Caco-2 (cell line): Measurements from ENCODE around the gene LRRC3B. TPM values are rescaled to one million over a fixed set of nuclear protein-coding genes. Genes with fewer than 3 reads are reported as not detected.

Experiments
- BruUV-seq: library from RNA; stranded (reverse); fragments of 400-500 nt; replicated peaks from 2 replicates; lab custom pipeline; 2021; lab: Mats Ljungman, UMichigan
- CTCF ChIA-PET: fragments of 300-600 bp; sonication (Branson Sonifier 250); formaldehyde crosslinking; loops from one replicate; lab custom pipeline; 2022; ENCODE audit warnings: antibody characterized with exemption; lab: Charles Lee
- POLR2A ChIA-PET: fragments of 300-600 bp; sonication (Branson Sonifier 250); formaldehyde crosslinking; loops from one replicate; lab custom pipeline; 2022; ENCODE audit warnings: antibody characterized with exemption; lab: Charles Lee
- DNase-seq, 2 experiments: peaks; one replicate each; pipeline versions ENCODE4 v3.0.0 to v3.0.0-alpha.2; 2020 to 2022
- H3K27me3 ChIP-seq: replicated peaks from 2 replicates; pipeline ENCODE4 v1.6.0; 2011; ENCODE audit warnings: low read length; ENCODE audit not compliant: control insufficient read depth, insufficient read depth
- H3K36me3 ChIP-seq: 2 replicates; pipeline ENCODE4 v1.5.1; 2011; ENCODE audit warnings: low read length; ENCODE audit not compliant: control insufficient read depth, insufficient read depth
- H3K4me1 ChIP-seq: fragments of 250-450 bp; sonication (Bioruptor Pico); 2 replicates; pipeline ENCODE4 v1.5.1; 2020; ENCODE audit warnings: mild to moderate bottlenecking
- H3K4me3 ChIP-seq: 2 replicates; pipeline ENCODE4 v1.5.1; 2011; ENCODE audit warnings: low read depth, mild to moderate bottlenecking, control low read depth, low read length
- H3K9me3 ChIP-seq: fragments of 250-450 bp; sonication (Bioruptor Pico); 2 replicates; pipeline ENCODE4 v1.5.1; 2020; ENCODE audit warnings: mild to moderate bottlenecking, moderate library complexity
- H3K27ac Mint-ChIP-seq: one replicate; pipeline ENCODE4 v1.8.0; 2022; ENCODE audit warnings: mixed read lengths; ENCODE audit not compliant: unreplicated experiment
- H3K27me3 Mint-ChIP-seq: one replicate; pipeline ENCODE4 v1.8.0; 2022; ENCODE audit warnings: mixed read lengths; ENCODE audit not compliant: insufficient read depth, unreplicated experiment
- H3K36me3 Mint-ChIP-seq: one replicate; pipeline ENCODE4 v1.8.0; 2022; ENCODE audit warnings: mild to moderate bottlenecking, mixed read lengths; ENCODE audit not compliant: insufficient read depth, unreplicated experiment
- H3K4me1 Mint-ChIP-seq: one replicate; pipeline ENCODE4 v1.8.0; 2022; ENCODE audit warnings: low read depth, mixed read lengths; ENCODE audit not compliant: unreplicated experiment
- H3K4me3 Mint-ChIP-seq: one replicate; pipeline ENCODE4 v1.8.0; 2022; ENCODE audit warnings: mild to moderate bottlenecking, moderate library complexity, mixed read lengths; ENCODE audit not compliant: unreplicated experiment
- H3K9me3 Mint-ChIP-seq: one replicate; pipeline ENCODE4 v1.8.0; 2022; ENCODE audit warnings: mixed read lengths; ENCODE audit not compliant: unreplicated experiment
- intact Hi-C: fragments of 100-400 bp; cut with micrococcal nuclease; formaldehyde crosslinking; loops from one replicate; pipeline ENCODE4 v1.10.0; 2022; ENCODE audit not compliant: unreplicated experiment
- total RNA-seq: library from RNA; stranded (reverse); gene quantifications from 2 replicates; pipeline ENCODE4 v1.2.3, GENCODE V29; 2022
- TF ChIP-seq, protein P1 (sequence below), 2 experiments: fragments of 200-600 bp in 1 of 2; IDR thresholded peaks; 1 replicate in 1 of 2; 2 replicates in 1 of 2; pipeline versions ENCODE4 v1.5.1 to v1.8.0; 2011 to 2022; ENCODE audit warnings: antibody characterized with exemption in 1 of 2, control low read depth in 1 of 2, inconsistent platforms in 1 of 2, low read depth in 1 of 2, low read length in 1 of 2, mild to moderate bottlenecking in 1 of 2, moderate library complexity in 1 of 2; ENCODE audit not compliant: insufficient read depth in 1 of 2, severe bottlenecking in 1 of 2, unreplicated experiment in 1 of 2

The LRRC3B gene
- total RNA-seq, 1 experiment from 2014 or later: not detected

DNA sequence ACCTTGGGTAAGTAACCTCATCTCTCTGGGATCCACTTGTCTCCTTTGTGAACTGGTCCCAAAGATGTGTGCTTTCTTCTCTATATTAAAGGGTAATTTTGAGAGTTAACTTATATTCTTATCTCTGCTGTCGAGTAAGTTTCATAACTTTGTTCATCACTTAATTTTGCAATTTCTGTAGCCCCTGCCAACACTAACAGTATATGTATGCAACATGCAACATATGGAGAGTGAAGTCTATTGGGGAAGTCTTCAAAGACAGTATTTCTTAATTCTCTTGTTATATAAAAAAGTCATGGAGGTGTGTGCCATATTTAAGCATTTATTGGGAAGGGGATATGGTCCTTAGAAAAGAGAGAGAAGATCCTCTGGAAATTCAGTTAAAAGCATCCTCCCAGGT, 85.9 kb downstream of the LRRC3B start:
- no peak for DNase-seq
- Mint-ChIP-seq H3K27me3 (no peaks in the 10 kb centered on the region), H3K4me1 (no peaks in the 10 kb centered on the region), H3K27ac (no peak overlapping the region), H3K9me3 (no peaks in the 10 kb centered on the region), H3K4me3 (no peak overlapping the region), H3K36me3 (no peaks in the 10 kb centered on the region)
- no peaks in the 10 kb centered on the region for H3K4me1 ChIP-seq
- intact Hi-C loops: no loop called here
- ChIA-PET CTCF (no interaction called here), POLR2A (no interaction called here)
- no peak overlapping the region for H3K4me3 ChIP-seq
- no peaks in the 10 kb centered on the region for H3K27me3 ChIP-seq
- no peaks in the 10 kb centered on the region for H3K36me3 ChIP-seq
- no peaks in the 10 kb centered on the region for H3K9me3 ChIP-seq
- TF ChIP-seq, protein P1, sequence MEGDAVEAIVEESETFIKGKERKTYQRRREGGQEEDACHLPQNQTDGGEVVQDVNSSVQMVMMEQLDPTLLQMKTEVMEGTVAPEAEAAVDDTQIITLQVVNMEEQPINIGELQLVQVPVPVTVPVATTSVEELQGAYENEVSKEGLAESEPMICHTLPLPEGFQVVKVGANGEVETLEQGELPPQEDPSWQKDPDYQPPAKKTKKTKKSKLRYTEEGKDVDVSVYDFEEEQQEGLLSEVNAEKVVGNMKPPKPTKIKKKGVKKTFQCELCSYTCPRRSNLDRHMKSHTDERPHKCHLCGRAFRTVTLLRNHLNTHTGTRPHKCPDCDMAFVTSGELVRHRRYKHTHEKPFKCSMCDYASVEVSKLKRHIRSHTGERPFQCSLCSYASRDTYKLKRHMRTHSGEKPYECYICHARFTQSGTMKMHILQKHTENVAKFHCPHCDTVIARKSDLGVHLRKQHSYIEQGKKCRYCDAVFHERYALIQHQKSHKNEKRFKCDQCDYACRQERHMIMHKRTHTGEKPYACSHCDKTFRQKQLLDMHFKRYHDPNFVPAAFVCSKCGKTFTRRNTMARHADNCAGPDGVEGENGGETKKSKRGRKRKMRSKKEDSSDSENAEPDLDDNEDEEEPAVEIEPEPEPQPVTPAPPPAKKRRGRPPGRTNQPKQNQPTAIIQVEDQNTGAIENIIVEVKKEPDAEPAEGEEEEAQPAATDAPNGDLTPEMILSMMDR (IDR thresholded peaks at IDR 0.05; ENCODE audit: insufficient read depth in 1 of 2, low read depth in 1 of 2, low read length in 1 of 2, severe bottlenecking in 1 of 2, unreplicated experiment in 1 of 2): no peak
- no TSS peak for BruUV-seq

DNA sequence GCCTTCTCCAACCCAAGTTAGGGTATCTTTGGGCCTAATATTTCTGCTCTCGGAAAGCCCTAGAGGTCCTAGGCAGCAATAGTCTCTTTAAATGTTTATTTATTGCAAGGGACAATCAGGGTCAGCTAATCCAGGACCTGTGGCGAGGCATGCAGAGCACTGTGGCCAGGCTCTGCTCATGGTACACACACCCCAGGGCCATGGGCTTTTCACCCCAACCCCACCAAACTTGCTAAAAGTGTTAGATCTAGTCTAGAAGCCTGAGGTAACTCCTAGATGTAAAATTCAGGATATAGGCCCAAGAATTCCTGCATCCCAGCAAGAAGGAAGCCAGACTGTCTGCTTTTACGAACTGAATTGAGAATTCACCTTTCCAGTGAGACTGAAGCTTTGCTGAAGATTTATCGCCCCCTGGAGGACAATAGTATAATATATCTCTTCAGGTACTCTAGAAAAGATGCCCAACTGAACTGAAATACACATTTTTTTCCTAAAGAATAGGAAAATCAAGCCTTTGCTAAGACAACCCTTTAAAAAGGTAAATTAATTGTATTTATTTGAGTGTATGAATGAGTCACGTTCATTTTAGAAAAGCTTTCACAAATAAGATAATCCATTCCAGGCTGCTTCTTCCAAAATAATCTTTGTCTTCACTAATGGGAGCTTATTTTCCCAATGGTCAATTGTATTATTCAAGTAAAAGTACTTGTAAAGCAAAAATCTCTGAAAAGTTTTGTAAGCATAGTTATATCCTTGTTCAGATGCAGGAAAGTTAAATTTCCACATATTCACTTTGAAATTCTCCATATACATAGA, 89.8 kb downstream of the LRRC3B start:
- no peaks in the 10 kb centered on the region for H3K4me1 Mint-ChIP-seq

DNA sequence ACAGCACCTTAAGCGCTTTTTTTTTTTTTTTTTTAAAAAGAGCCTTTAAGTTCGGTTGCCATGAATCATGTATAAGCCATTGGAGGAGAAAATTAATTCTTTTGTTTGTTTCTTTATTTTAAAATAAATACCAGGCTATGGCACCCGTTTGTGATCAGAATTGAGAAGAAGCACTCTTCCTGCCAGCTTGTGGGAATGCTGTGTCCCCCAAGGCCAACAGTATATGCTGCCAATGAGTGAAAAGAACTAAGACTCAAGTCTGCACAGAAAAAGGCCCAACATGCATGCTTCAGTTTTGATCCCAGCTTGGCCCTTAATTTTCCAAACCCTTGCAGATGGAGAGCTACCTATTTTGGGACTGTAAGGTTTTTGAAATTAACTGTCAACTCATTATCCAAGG, 90.5 kb downstream of the LRRC3B start:
- Mint-ChIP-seq H3K27ac (no peak overlapping the region), H3K4me1 (no peaks in the 10 kb centered on the region), H3K27me3 (no peaks in the 10 kb centered on the region), H3K9me3 (no peaks in the 10 kb centered on the region), H3K36me3 (no peaks in the 10 kb centered on the region), H3K4me3 (no peak overlapping the region)
- TF ChIP-seq, protein P1 (IDR thresholded peaks at IDR 0.05; ENCODE audit: insufficient read depth in 1 of 2, low read depth in 1 of 2, low read length in 1 of 2, severe bottlenecking in 1 of 2, unreplicated experiment in 1 of 2): no peak
- Histone ChIP-seq H3K9me3 (no peaks in the 10 kb centered on the region), H3K4me3 (no peak overlapping the region), H3K4me1 (no peaks in the 10 kb centered on the region), H3K27me3 (no peaks in the 10 kb centered on the region), H3K36me3 (no peaks in the 10 kb centered on the region)
- POLR2A ChIA-PET: no interaction called here
- DNase-seq: no peak
- no TSS peak for BruUV-seq
- intact Hi-C loops: loop anchor here (5.0 kb wide), 1 partner anchor 1066 kb away; no protein-coding TSS in a partner anchor
- CTCF ChIA-PET: interaction anchor here (0.7 kb wide), 1 partner anchor 1060 kb away, joined by 3 read pairs; no protein-coding TSS in a partner anchor

More for the DNA sequence above, 89.8 kb downstream of the LRRC3B start:
- DNase-seq: peak in 1 of 2 experiments; percentile 27
- Histone ChIP-seq H3K27me3 (no peaks in the 10 kb centered on the region), H3K9me3 (no peaks in the 10 kb centered on the region), H3K36me3 (no peaks in the 10 kb centered on the region), H3K4me3 (no peak overlapping the region), H3K4me1 (no peaks in the 10 kb centered on the region)
- H3K27me3 Mint-ChIP-seq: no peaks in the 10 kb centered on the region
- TF ChIP-seq, protein P1 (IDR thresholded peaks at IDR 0.05; ENCODE audit: insufficient read depth in 1 of 2, low read depth in 1 of 2, low read length in 1 of 2, severe bottlenecking in 1 of 2, unreplicated experiment in 1 of 2): peak; percentile 38 to 53
- ChIA-PET POLR2A (no interaction called here), CTCF (interaction anchor here (0.7 kb wide), 1 partner anchor 1059 kb away, joined by 3 read pairs; no protein-coding TSS in a partner anchor)
- H3K36me3 Mint-ChIP-seq: no peaks in the 10 kb centered on the region
- intact Hi-C loops: loop anchor here (5.0 kb wide), 1 partner anchor 1065 kb away; no protein-coding TSS in a partner anchor
- H3K9me3 Mint-ChIP-seq: no peaks in the 10 kb centered on the region
- H3K27ac Mint-ChIP-seq: no peak overlapping the region
- H3K4me3 Mint-ChIP-seq: no peak overlapping the region
- BruUV-seq: no TSS peak
